GM12875 (cell line): Measurements from ENCODE around the gene ANXA3.

Source experiments
- H3K4me3 ChIP-seq: one replicate; pipeline ENCODE4 v1.5.1; 2011; ENCODE audit warnings: low read depth, low read length, control low read depth
- CTCF ChIP-seq: IDR thresholded peaks from 2 replicates; pipeline ENCODE4 v1.5.1; 2011; ENCODE audit warnings: low read depth, mild to moderate bottlenecking, control low read depth, inconsistent platforms, low read length, moderate library complexity, borderline replicate concordance; ENCODE audit not compliant: insufficient read depth

The ANXA3 gene

DNA sequence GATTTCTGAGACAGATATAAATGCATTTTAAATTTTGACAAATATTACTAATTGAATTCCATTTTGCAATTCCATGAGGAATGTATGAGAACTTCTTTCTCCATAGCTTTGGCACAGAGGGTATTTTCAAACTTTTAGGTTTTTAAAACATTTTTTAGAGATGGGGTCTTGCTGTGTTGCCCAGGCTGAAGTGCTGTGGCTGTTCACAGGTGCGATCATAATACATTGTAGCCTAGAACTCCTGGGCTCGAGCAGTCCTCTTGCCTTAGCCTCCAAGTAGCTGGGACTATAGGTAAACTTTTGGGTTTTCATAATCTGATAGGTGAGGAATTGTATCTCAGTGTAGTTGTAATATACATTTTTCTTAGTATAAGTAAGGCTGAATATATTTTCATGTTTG is 53.4 kb downstream of the ANXA3 start:
- H3K4me3 ChIP-seq, result no peak overlapping the region
- no peak for TF ChIP-seq CTCF

DNA sequence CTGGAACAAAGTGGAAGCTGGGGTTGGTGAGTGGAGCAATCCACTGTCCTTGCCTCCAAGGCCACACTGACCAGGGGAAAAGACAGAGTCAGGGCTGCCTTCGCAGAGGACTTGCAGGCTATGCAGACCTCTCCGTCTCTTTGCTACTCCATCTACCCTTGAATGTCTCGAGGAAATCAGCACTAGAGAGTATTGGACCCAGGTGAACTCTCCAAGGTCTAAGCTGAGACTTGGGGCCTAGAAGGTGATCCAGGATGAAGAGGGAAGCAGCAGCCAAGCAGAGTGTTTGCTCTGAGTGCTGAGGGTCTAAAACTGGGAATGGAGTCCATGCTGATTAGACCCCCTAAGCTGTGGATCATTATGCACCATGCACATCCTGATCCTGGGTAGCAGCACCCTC is 54.5 kb downstream of the ANXA3 start:
- no peak overlapping the region for H3K4me3 ChIP-seq
- TF ChIP-seq CTCF, result no peak

DNA sequence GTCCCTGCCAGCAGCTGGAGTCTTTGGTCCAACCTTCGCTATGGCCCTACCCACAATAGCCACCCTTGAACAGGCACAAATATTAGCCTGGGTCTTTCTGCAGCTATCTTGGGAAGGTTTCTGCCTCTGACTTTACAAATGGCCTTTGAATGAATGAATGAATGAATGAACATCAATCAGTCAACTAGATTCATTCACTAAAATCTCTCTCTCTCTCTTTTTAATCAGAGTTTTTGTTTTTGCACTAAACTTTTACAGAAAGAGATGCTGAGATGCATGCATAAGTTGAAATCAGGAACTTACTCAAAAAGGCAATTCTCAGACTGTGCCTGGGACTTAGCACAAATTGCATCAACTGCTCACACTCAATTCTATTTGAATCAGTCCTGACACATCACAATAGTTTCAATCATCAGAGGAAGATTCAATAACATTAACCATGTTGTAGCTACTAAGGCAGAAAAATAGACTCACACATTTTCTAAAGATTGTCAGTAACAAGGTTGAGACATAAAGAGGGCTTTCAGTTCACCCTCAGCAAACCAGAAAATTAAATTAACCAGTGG is 55.0 kb downstream of the ANXA3 start:
- H3K4me3 ChIP-seq, result no peak overlapping the region
- no peak for TF ChIP-seq CTCF

DNA sequence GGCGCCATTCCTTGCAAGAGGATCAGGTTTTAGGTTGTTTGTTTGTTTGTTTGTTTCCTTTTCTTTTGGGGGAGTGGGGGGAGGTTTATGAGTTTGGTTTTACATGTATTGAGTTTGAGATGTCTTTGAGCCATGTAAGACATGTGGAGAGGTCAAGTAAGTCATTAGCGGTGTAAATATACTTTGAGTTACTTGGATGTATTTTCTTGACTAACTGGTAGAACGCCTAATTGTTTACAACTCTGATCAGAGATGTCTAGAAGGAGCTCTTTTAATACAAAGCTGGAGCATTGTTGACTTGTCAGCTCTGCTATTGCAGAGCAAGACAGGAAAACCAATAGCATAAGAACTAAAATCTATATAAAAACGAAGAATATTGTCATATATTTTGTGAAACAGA is 57.1 kb downstream of the ANXA3 start:
- TF ChIP-seq CTCF, result no peak
- H3K4me3 ChIP-seq, result no peak overlapping the region

GRCh38 chr4:78609580-78609979 is 58.0 kb downstream of the ANXA3 start:
- no peak for TF ChIP-seq CTCF

DNA sequence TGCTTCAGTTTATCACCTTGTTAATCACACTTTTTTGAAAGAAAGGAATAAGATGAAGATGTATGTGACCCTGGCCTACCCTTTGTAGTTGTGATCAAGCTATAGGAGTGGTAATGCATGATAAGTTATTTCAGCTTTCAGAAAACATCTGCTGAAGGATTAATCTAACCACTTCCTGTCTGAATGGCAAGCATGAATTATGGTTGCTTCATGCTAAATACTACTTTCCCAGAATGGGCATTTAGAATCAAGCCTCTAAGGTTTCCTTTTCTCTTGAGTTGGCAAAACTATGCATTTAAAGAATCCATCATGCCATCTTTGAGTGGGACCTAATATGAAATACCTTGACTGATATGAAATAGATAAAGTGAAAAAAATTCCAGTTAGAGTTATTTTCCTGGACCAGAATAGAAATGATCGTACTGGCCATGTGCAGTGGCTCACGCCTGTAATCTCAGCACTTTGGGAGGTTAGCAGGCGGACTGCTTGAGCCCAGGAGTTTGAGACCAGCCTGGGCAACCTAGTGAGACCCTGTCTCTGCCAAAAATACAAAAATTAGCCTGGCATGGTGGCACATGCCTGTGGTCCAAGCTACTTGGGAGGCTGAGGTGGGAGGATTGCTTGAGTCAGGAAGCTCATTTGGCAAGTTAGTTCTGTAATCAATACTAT is 59.1 kb downstream of the ANXA3 start:
- TF ChIP-seq CTCF, result no peak
- no peak overlapping the region for H3K4me3 ChIP-seq

More at GRCh38 chr4:78609580-78609979, 58.0 kb downstream of the ANXA3 start:
- H3K4me3 ChIP-seq, result no peak overlapping the region

DNA sequence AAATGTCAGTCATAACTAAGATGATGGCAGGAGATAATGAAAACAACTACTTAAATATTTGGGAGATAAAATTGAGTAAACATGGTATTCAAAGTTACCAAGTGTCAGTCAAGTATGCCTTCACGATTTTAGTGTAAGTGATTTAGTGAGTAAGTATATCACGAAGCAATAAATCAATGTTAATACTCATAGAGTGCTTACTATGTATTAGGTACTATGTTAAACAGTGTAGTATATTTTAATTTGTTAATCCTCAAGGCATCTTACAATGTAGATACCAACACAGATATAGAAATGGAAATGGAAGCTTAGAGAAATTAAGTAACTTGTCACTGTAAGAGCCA is 59.6 kb downstream of the ANXA3 start:
- H3K4me3 ChIP-seq, result no peak overlapping the region
- no peak for TF ChIP-seq CTCF
